ENCODE measurements around the gene FUT7. TPM values are rescaled to one million over a fixed set of nuclear protein-coding genes. Genes with fewer than 3 reads are reported as not detected.

Gene FUT7
- total and polyA plus RNA-seq, 9 of the 15 experiments (the other 6 are each of a cell fraction or from before 2014, with no cell fraction given), result not detected

DNA sequence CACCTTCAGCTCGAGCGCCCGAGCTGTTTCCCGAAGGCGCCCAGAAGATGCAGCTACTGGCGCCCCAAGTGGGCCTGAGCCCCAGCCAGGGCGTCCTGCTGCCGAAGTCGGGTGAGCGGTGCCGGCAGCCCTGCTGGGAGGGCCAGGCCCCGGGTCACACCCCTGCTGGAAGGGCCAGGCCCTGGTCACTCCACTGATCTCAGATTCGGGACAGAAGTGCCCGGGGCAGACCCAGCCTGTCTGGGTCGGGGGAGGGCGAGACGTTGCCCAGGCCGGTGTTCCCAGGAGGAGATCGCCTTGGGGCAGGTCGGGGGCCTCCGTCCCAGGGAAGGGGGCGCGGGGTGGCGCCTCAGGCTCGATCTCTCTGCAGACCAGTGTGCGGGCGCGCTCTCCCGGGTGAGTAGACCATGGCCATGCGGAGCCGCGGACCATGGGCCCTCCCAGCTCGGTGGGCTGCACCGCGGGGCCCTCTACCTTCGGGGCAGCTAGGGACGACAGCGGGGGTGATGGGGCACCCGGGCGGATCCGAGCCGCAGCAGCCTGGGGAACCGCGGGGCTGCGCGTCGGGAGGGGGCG, 46.8 kb downstream of the FUT7 start:
- WGBS (ENCODE audit: insufficient coverage, low coverage, missing lambda C conversion rate), result 68% methylated on average over 31 of the region's 48 CpGs
- H3K27me3 ChIP-seq (ENCODE audit: control insufficient read depth in 2 of 2, insufficient read depth in 2 of 2, low read length in 2 of 2), result no peaks in the 10 kb centered on the region
- H3K4me2 ChIP-seq (ENCODE audit: insufficient read depth, low read length), result no peak overlapping the region
- H3K9me3 ChIP-seq (replicated peaks; ENCODE audit: control insufficient read depth, insufficient read depth, low read depth, low read length), result no peaks in the 10 kb centered on the region
- no peak overlapping the region for H3K9ac ChIP-seq (ENCODE audit: insufficient read depth in 1 of 2, low read depth in 2 of 2, low read length in 2 of 2)
- DNase-seq (ENCODE audit: extremely low read depth in 1 of 4, low spot score in 3 of 4) (no peak), ATAC-seq (no peak), FAIRE-seq (no peak)
- no peaks in the 10 kb centered on the region for H4K20me1 ChIP-seq (replicated peaks; ENCODE audit: control insufficient read depth, insufficient read depth, low read length)
- no peaks in the 10 kb centered on the region for H3K36me3 ChIP-seq (ENCODE audit: control insufficient read depth, insufficient read depth, low read length)
- H3K4me3 ChIP-seq, result no peak overlapping the region
- CTCF ChIA-PET (ENCODE audit: low intra/inter-chr PET ratio), result no interaction called here
- BruUV-seq (replicated peaks), result no TSS peak
- no peaks in the 10 kb centered on the region for H3K9me1 ChIP-seq (ENCODE audit: control insufficient read depth, insufficient read depth, low read length)
- no peak overlapping the region for H3K27ac ChIP-seq (ENCODE audit: extremely low read depth, low read depth, low read length)
- peaks cover 3 to 56% of the 10 kb centered on the region in 2 experiments; a peak in 4 of 5 replicates for H3K4me1 ChIP-seq (replicated peaks in 1 of 2; ENCODE audit: control insufficient read depth in 2 of 2, insufficient read depth in 2 of 2, low read length in 2 of 2)
- H3K79me2 ChIP-seq (ENCODE audit: control insufficient read depth, insufficient read depth, low read length), result no peaks in the 10 kb centered on the region
- no peak overlapping the region for H2AFZ ChIP-seq (ENCODE audit: low read depth, low read length)
- intact Hi-C loops (cut with micrococcal nuclease), result no loop called here
- in situ Hi-C loops (cut with MboI), result no loop called here
- POLR2A ChIA-PET, result no interaction called here
- TF ChIP-seq, protein P1, sequence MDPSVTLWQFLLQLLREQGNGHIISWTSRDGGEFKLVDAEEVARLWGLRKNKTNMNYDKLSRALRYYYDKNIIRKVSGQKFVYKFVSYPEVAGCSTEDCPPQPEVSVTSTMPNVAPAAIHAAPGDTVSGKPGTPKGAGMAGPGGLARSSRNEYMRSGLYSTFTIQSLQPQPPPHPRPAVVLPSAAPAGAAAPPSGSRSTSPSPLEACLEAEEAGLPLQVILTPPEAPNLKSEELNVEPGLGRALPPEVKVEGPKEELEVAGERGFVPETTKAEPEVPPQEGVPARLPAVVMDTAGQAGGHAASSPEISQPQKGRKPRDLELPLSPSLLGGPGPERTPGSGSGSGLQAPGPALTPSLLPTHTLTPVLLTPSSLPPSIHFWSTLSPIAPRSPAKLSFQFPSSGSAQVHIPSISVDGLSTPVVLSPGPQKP (CRISPR knock-in tag; IDR thresholded peaks at IDR 0.05), result no peak
- TF ChIP-seq PURB (CRISPR knock-in tag; IDR thresholded peaks at IDR 0.05; ENCODE audit: low read depth) (no peak), POLR2AphosphoS5 (IDR thresholded peaks at IDR 0.05; ENCODE audit: control insufficient read depth, insufficient read depth, low read depth, low read length) (no peak), RNF2 (IDR thresholded peaks at IDR 0.05) (no peak), ZNF253 (CRISPR knock-in tag; conservative IDR thresholded peaks at IDR 0.05) (no peak), GABPB1 (CRISPR knock-in tag; IDR thresholded peaks at IDR 0.05) (no peak), ZNF165 (CRISPR knock-in tag; IDR thresholded peaks at IDR 0.05; ENCODE audit: borderline replicate concordance) (no peak), ZNF41 (CRISPR knock-in tag; conservative IDR thresholded peaks at IDR 0.05) (no peak), ZBTB1 (CRISPR knock-in tag; IDR thresholded peaks at IDR 0.05; ENCODE audit: borderline replicate concordance, low read depth) (no peak)
- TF ChIP-seq, protein P2, sequence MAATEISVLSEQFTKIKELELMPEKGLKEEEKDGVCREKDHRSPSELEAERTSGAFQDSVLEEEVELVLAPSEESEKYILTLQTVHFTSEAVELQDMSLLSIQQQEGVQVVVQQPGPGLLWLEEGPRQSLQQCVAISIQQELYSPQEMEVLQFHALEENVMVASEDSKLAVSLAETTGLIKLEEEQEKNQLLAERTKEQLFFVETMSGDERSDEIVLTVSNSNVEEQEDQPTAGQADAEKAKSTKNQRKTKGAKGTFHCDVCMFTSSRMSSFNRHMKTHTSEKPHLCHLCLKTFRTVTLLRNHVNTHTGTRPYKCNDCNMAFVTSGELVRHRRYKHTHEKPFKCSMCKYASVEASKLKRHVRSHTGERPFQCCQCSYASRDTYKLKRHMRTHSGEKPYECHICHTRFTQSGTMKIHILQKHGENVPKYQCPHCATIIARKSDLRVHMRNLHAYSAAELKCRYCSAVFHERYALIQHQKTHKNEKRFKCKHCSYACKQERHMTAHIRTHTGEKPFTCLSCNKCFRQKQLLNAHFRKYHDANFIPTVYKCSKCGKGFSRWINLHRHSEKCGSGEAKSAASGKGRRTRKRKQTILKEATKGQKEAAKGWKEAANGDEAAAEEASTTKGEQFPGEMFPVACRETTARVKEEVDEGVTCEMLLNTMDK (IDR thresholded peaks at IDR 0.05; ENCODE audit: borderline replicate concordance, insufficient read depth, low read depth, low read length, poor library complexity, severe bottlenecking), result no peak
- TF ChIP-seq, protein P3, sequence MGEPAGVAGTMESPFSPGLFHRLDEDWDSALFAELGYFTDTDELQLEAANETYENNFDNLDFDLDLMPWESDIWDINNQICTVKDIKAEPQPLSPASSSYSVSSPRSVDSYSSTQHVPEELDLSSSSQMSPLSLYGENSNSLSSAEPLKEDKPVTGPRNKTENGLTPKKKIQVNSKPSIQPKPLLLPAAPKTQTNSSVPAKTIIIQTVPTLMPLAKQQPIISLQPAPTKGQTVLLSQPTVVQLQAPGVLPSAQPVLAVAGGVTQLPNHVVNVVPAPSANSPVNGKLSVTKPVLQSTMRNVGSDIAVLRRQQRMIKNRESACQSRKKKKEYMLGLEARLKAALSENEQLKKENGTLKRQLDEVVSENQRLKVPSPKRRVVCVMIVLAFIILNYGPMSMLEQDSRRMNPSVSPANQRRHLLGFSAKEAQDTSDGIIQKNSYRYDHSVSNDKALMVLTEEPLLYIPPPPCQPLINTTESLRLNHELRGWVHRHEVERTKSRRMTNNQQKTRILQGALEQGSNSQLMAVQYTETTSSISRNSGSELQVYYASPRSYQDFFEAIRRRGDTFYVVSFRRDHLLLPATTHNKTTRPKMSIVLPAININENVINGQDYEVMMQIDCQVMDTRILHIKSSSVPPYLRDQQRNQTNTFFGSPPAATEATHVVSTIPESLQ (CRISPR knock-in tag; IDR thresholded peaks at IDR 0.05), result no peak
- TF ChIP-seq, protein P4, sequence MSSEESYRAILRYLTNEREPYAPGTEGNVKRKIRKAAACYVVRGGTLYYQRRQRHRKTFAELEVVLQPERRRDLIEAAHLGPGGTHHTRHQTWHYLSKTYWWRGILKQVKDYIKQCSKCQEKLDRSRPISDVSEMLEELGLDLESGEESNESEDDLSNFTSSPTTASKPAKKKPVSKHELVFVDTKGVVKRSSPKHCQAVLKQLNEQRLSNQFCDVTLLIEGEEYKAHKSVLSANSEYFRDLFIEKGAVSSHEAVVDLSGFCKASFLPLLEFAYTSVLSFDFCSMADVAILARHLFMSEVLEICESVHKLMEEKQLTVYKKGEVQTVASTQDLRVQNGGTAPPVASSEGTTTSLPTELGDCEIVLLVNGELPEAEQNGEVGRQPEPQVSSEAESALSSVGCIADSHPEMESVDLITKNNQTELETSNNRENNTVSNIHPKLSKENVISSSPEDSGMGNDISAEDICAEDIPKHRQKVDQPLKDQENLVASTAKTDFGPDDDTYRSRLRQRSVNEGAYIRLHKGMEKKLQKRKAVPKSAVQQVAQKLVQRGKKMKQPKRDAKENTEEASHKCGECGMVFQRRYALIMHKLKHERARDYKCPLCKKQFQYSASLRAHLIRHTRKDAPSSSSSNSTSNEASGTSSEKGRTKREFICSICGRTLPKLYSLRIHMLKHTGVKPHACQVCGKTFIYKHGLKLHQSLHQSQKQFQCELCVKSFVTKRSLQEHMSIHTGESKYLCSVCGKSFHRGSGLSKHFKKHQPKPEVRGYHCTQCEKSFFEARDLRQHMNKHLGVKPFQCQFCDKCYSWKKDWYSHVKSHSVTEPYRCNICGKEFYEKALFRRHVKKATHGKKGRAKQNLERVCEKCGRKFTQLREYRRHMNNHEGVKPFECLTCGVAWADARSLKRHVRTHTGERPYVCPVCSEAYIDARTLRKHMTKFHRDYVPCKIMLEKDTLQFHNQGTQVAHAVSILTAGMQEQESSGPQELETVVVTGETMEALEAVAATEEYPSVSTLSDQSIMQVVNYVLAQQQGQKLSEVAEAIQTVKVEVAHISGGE (CRISPR knock-in tag; IDR thresholded peaks at IDR 0.05), result no peak
